ENCODE results near the gene TWNK.

GRCh38 chr10:101013365-101013825, 26.1 kb downstream of the TWNK start:
- TF ChIP-seq CTCF (IDR thresholded peaks at IDR 0.05) = no peak
- TF ChIP-seq POLR2A (IDR thresholded peaks at IDR 0.05) = no peak
- TF ChIP-seq POLR2AphosphoS5 (IDR thresholded peaks at IDR 0.05) = no peak
